AG10803 (cell line): ENCODE results near the gene STAT3.
A peak's percentile ranks its signal among the peaks of the same experiment; 100 is the strongest.
"Not testable (repeated sequence)": the region's sequence is repeated elsewhere in the genome, so short reads cannot be mapped to it uniquely, and the experiment has no call there.

Experiments
- DNase-seq: peaks from one replicate; pipeline ENCODE4 v3.0.0; 2010; ENCODE audit warnings: low read depth
- H3K4me3 ChIP-seq: 2 replicates; pipeline ENCODE4 v1.5.1; 2011; ENCODE audit warnings: mild to moderate bottlenecking, low read length, control low read depth
- TF ChIP-seq, protein P1 (sequence below): conservative IDR thresholded peaks from 2 replicates; pipeline ENCODE4 v1.5.1; 2011; ENCODE audit warnings: mild to moderate bottlenecking, low read length, control low read depth, inconsistent platforms

STAT3 gene

DNA sequence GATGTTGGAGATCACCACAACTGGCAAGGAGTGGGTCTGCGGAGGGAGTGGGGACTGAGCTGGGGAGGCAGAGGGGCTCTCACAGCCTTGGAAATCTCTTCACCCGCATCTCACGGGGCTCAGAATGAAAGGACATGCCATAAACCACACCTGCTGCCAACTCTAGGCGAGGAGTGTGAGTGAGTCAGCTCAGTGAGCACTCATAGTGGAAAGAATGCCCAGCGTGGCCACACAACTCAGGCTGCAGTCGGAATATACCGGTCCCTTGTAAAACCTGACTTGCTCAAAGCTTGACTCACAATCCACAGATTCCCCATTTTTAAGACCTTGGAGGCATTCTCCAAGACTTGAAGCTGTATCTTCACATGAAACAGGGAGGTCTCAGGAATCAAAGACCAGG, 63.2 kb downstream of the STAT3 start:
- DNase-seq, result peak; percentile 89
- TF ChIP-seq, protein P1, sequence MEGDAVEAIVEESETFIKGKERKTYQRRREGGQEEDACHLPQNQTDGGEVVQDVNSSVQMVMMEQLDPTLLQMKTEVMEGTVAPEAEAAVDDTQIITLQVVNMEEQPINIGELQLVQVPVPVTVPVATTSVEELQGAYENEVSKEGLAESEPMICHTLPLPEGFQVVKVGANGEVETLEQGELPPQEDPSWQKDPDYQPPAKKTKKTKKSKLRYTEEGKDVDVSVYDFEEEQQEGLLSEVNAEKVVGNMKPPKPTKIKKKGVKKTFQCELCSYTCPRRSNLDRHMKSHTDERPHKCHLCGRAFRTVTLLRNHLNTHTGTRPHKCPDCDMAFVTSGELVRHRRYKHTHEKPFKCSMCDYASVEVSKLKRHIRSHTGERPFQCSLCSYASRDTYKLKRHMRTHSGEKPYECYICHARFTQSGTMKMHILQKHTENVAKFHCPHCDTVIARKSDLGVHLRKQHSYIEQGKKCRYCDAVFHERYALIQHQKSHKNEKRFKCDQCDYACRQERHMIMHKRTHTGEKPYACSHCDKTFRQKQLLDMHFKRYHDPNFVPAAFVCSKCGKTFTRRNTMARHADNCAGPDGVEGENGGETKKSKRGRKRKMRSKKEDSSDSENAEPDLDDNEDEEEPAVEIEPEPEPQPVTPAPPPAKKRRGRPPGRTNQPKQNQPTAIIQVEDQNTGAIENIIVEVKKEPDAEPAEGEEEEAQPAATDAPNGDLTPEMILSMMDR, result 0 out of 2 replicates have a peak, but pooled peaks have one; percentile 11
- no peak overlapping the region for H3K4me3 ChIP-seq

DNA sequence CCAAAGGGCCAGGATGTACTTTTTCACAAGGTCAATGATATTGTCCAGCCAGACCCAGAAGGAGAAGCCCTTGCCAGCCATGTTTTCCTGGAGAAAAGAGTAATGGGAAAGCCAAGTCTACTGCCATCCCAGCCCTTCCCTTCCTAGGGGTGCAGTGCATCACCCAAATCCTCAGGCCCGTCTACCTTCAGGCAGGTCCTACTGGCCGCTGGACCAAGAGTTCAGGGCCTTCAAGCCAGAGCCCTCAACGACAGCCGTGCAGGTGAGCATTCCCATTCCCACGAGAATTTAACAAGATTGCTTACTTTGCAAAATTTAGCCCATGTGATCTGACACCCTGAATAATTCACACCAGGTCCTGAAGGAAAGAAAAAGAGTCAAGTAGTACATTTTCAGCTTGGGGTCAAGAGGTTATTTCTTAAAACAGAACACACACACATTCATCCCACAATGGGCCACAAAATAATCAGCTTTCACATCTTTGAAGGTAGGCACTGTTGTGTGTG, 64.9 kb downstream of the STAT3 start:
- H3K4me3 ChIP-seq, result no peak overlapping the region
- no peak for DNase-seq
- TF ChIP-seq, protein P1, result no peak

DNA sequence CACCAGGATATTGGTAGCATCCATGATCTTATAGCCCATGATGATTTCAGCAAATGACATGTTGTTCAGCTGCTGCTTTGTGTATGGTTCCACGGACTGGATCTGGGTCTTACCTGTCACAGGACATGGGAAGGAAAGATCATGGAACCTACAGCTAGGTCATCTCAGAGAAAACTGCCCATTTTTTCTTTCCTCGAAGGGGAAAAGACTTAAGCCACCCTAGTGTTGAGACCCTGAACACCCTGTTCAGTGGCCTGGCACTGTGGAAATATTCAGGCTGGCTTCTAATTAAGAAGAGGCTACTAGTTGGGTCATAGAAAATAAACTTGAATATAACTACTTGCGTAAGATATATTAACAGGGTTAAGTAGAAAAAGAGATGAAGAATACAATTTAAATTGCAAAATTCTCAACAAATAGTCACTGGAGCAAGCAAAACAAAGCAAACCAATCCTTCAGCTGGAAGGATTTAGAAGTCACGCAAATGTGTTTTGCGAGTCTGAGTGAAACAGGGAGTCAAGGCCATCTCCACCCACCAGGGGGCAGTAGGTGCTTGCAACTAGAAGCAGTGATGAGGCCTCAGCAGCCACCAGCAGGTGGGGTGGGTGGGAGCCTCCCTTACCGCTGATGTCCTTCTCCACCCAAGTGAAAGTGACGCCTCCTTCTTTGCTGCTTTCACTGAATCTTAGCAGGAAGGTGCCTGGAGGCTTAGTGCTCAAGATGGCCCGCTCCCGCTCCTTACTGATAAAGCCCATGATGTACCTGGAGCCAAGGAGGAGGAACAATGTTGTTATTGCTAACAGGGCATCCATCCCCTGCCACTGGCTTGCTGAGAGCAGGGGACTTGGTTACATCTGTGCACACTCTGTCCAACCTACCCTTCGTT, 65.6 kb downstream of the STAT3 start:
- TF ChIP-seq, protein P1, result peak; percentile 100
- peak; percentile 96 for DNase-seq
- H3K4me3 ChIP-seq, result no peak overlapping the region

DNA sequence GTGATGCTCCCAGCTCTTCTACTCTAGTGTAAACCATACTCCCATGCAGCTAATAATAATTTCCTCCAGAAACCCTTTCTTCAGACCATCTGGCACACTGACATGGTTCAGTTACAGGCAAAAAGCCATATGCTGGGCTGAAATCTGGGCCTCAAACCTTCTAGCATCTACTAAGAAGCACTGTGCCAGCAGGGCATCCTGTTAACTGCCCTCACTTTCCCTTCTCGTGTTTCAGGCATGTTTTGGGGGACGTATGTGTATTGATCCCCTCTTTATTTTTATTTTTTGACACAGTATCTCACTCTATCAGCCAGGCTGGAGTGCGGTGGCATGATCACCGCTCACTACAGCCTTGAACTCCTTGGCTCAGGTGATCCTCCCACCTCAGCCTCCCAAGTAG, 66.7 kb downstream of the STAT3 start:
- TF ChIP-seq, protein P1, result no peak
- no peak overlapping the region for H3K4me3 ChIP-seq
- DNase-seq, result no peak

DNA sequence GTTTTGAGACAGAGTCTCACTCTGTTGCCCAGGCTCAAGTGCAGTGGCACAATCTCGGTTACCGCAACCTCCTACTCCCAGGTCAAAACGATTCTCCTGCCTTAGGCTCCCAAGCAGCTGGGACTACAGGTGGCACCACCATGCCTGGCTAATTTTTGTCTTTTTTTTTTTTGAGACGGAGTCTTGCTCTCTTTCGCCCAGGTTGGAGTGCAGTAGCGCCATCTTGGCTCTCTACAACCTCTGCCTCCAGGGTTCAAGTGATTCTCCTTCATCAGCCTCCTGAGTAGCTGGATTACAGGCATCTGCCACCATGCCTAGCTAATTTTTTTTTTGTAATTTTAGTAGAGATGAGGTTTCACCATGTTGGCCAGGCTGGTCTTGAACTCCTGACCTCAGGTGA, 70.3 kb downstream of the STAT3 start:
- H3K4me3 ChIP-seq, DNase-seq: not testable (repeated sequence)

DNA sequence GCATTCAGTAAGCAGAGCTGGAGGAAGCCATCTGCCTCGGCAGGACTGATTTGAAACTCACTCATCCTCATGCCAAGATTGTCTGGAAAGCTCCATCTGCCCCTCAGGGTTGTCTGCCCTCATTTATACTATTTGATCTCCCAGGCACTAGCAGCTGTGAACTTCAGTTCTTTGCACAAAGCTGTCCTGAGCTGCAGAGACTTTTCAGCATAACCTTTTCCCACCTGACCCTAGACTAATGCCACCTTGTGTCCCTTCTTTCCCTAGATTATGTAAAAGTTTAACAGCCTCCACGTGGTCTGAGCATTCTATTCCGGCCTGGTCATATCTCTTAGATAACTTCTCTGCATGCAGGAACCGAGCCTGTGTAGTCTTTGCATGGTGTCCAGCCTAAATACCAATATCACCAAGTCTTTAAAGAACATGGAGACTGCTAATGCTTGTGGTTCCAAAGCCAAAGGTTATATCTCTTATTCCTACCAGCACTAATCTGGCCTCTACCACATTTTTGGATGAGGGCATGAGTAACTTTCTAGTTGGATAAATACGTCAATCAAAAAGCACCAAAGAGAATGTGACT, 70.9 kb downstream of the STAT3 start:
- DNase-seq, result no peak
- TF ChIP-seq, protein P1, result no peak
- H3K4me3 ChIP-seq, result no peak overlapping the region

DNA sequence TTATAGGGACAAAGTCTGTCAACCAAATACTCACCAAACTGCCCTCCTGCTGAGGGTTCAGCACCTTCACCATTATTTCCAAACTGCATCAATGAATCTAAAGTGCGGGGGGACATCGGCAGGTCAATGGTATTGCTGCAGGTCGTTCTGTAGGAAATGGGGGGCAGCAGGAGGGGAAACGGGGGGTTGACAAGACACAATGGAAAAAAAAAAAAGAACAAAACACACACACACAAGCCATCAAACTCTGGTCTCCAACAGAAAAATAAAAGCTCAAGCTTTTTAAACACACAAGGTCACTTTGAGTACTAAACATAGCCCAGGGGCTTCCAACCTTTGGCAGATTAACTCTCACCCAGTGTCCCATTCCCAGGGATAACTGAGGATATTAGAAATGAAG, 71.5 kb downstream of the STAT3 start:
- H3K4me3 ChIP-seq, result no peak overlapping the region
- no peak for DNase-seq
- TF ChIP-seq, protein P1, result no peak
